H1 (cell line): ENCODE data around the gene C11orf71. TPM values are rescaled to one million over a fixed set of nuclear protein-coding genes. Genes with fewer than 3 reads are reported as not detected.

Source experiments
- EP300 ChIP-seq, 2 experiments: IDR thresholded peaks; 1 replicate in 1 of 2; 2 replicates in 1 of 2; pipeline ENCODE4 v1.6.1; 2011 to 2012; ENCODE audit warnings: low read depth in 2 of 2, low read length in 2 of 2, mild to moderate bottlenecking in 2 of 2, borderline replicate concordance in 1 of 2, inconsistent platforms in 1 of 2, moderate library complexity in 1 of 2
- polyA plus RNA-seq, 7 experiments: library from polyadenylated mRNA; depleted of rRNA in 3 of 7; stranded (reverse) in 5 of 7; unstranded in 2 of 7; fragments of >200 nt in 5 of 7; fragments of 200-250 nt in 2 of 7; gene quantifications; 1 replicate in 5 of 7; 2 replicates in 1 of 7; 4 replicates in 1 of 7; pipeline versions ENCODE4 v1.2.1 to v1.2.3, GENCODE V29; 2011 to 2013; ENCODE audit warnings: missing spikeins in 2 of 7, mixed read lengths in 2 of 7
- total RNA-seq: library from RNA; stranded (reverse); fragmentation: NEBNext Ultra II Directional; extraction: Animal tissue kit (Norgen Biotek cat#: 25700); gene quantifications from 2 replicates; pipeline ENCODE4 v1.2.1, GENCODE V29; 2021

C11orf71 gene
- total and polyA plus RNA-seq, 2 of the 8 experiments (the other 6 are each of a cell fraction or from before 2014, with no cell fraction given), result 5.4 to 8.7 TPM

GRCh38 chr11:114377612-114378267 is 22.6 kb downstream of the C11orf71 start (continued):
- no peak for TF ChIP-seq EP300 (IDR thresholded peaks at IDR 0.05; ENCODE audit: borderline replicate concordance in 1 of 2, low read depth in 2 of 2, low read length in 2 of 2)
- TF ChIP-seq, all 59 proteins: peak for 0
